ENCODE measurements around the gene RPA1. TPM values are rescaled to one million over a fixed set of nuclear protein-coding genes. Genes with fewer than 3 reads are reported as not detected.

RPA1 gene
- total RNA-seq, 1 experiment from 2014 or later, result 24.6 TPM

DNA sequence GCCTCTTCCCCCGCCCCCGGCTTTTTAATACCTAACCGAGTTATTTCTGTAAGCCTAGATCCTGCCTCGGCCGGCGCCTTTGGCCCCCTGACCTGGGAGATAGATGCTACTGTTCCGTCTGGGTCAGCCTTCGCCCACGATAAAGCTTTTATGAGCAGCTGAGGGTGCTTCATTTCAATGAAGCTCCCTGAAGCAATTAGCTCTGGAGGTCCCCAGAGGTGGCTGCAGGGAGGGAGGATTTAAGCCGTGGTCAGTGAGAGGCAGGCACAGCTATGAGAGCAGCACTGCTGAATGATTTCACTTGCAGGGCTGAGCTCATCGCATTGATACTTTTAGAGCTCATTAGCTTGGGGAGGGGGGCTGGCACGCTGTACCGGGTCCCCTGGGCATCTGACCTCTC is 89.4 kb downstream of the RPA1 start:
- Histone ChIP-seq H3K4me3 (ENCODE audit: insufficient read depth, low read depth, low read length) (no peak overlapping the region), H3K36me3 (replicated peaks; ENCODE audit: control insufficient read depth, insufficient read depth, low read length) (no peaks in the 10 kb centered on the region), H3K27me3 (ENCODE audit: control insufficient read depth, insufficient read depth, low read length) (no peaks in the 10 kb centered on the region)
- DNase-seq, result no peak

DNA sequence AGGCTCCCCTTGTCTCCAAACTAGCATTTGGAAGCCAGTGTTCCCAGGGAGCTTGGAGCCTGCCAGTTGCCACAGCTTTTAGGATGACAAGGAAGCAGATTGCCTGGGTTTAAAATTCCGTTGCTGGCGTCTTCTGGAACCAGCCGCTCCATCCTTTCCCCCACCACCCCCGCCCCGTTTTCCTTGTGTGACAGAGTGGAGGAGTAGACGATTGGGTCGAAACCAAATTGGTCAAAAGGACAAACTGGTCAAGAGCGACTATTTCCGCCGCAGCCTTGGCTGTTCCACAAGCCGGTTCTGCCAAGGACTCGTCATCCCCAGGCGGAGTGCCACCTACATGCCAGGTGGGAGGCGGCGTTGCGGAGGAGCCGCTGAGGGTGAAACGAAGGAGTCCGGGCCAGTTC is 91.1 kb downstream of the RPA1 start:
- no peak for DNase-seq
- no peaks in the 10 kb centered on the region for H3K27me3 ChIP-seq (ENCODE audit: control insufficient read depth, insufficient read depth, low read length)
- no peak overlapping the region for H3K4me3 ChIP-seq (ENCODE audit: insufficient read depth, low read depth, low read length)

DNA sequence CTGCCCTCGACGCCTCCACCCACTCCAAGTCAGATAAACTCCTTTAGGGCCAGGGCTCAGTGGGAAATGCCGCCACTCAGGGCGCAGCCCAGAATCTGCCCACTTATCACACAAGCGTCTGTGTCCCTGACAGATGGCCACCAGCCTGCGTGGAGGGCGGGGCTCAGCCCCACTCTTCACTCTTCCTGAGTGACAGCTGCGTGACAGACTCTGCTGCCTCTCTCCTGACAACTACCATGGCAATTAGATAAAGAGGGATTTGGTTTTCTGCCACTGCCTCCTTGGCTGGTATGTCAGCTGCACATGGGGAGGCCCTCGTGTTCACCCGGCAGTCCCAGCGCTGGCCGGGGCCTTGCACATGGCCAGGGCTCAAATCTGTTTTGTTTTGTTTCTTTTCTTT is 99.2 kb downstream of the RPA1 start:
- no peak for DNase-seq
- Histone ChIP-seq H3K36me3 (replicated peaks; ENCODE audit: control insufficient read depth, insufficient read depth, low read length) (no peaks in the 10 kb centered on the region), H3K27me3 (ENCODE audit: control insufficient read depth, insufficient read depth, low read length) (no peaks in the 10 kb centered on the region), H3K4me3 (ENCODE audit: insufficient read depth, low read depth, low read length) (no peak overlapping the region)

More for the DNA sequence above, 91.1 kb downstream of the RPA1 start:
- no peaks in the 10 kb centered on the region for H3K36me3 ChIP-seq (replicated peaks; ENCODE audit: control insufficient read depth, insufficient read depth, low read length)

DNA sequence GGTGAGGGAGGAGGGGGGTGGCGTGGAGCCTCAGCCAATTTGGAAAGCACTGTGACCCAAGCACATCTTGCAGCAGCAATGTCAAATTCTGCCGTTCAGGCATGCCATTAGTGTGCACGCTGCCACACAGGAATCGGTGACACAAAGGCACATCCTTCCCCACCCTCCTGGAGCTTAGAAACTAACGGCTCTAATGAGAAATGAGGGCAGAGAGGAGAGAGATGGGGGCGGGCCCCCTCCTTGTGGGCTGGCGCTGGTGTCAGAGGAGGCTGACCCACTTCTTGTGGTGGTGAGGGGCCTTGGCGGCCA is 100.5 kb downstream of the RPA1 start:
- no peak for DNase-seq
- Histone ChIP-seq H3K27me3 (ENCODE audit: control insufficient read depth, insufficient read depth, low read length) (no peaks in the 10 kb centered on the region), H3K4me3 (ENCODE audit: insufficient read depth, low read depth, low read length) (no peak overlapping the region), H3K36me3 (replicated peaks; ENCODE audit: control insufficient read depth, insufficient read depth, low read length) (no peaks in the 10 kb centered on the region)

DNA sequence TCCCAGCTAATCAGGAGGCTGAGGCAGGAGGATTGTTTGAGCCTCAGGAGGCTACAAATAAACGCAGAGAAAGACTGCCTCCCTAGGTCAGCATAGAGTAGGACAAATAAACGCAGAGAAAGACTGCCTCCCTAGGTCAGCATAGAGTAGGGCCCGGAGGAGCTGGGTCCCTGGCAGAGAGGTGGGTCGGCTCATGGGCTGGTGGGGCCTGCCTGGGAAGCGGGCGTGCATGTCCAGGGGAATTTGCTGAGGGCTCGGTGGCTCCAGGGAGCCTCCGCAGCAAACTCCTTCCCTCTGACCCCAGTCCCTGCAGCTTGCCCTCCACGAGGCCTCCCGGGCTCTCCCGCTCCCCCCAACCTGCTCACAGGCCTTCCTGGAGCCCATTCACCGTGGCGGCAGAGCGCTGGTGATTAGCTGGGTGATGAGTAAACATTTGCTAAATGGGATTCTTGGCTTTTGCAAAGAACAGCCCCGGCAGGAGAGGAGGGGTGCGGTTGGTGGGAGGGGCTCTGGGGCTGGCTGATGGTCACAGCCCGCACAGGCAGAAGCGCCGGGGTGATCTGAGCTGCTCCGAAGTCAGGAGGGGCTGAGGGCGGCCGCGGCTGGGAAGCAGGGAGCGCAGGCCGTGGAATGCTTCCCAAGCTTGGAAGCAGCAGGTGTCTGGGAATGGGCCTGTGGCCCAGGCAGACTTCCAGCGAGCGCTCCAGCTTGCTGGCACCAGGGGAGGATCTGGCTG is 102.2 kb downstream of the RPA1 start:
- peak; percentile 95 for DNase-seq
- Histone ChIP-seq H3K4me3 (ENCODE audit: insufficient read depth, low read depth, low read length) (no peak overlapping the region), H3K27me3 (ENCODE audit: control insufficient read depth, insufficient read depth, low read length) (no peaks in the 10 kb centered on the region), H3K36me3 (replicated peaks; ENCODE audit: control insufficient read depth, insufficient read depth, low read length) (no peaks in the 10 kb centered on the region)

DNA sequence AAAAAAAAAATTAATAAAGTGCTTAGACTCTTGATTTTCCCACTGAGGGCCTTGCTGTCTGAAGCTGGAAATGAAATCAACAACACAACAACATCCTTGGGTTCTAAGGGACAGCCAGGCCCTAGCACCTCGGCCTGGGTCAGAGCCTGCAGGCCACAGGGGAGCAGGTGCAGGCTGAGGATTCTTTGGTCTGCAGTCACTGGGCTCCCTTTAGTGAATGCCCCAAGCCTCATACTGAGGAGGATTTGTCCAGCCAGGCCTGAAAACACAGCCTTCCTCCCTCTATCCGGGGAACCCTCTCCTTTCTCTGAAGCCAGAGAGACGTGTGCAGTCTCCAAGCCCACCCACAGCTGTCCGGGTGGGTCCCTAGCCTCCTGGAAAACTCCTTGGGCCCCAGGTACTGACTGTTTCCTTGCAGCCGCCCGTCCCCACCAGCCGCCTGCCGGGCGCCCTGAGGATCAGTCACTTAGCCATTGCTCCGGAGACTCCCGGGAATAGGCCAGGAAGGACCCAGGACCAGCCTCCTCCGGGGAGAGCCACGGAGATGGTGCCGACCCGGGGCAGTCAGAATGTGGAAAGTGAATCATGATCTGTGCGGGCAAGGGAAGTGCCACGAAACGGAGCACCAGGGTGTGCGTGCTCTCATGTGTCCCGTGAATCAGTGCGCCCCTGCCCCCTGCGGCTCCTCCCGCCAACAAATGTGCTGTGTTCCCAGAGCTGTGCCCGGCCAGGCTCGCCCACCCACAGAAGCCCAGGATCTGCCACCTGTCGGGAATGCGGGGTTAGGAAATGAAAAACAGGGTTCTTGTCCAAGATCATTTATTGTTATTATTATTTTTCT is 104.3 kb downstream of the RPA1 start:
- no peaks in the 10 kb centered on the region for H3K27me3 ChIP-seq (ENCODE audit: control insufficient read depth, insufficient read depth, low read length)
- DNase-seq, result peak; percentile 67
- H3K4me3 ChIP-seq (ENCODE audit: insufficient read depth, low read depth, low read length), result no peak overlapping the region
- H3K36me3 ChIP-seq (replicated peaks; ENCODE audit: control insufficient read depth, insufficient read depth, low read length), result no peaks in the 10 kb centered on the region

DNA sequence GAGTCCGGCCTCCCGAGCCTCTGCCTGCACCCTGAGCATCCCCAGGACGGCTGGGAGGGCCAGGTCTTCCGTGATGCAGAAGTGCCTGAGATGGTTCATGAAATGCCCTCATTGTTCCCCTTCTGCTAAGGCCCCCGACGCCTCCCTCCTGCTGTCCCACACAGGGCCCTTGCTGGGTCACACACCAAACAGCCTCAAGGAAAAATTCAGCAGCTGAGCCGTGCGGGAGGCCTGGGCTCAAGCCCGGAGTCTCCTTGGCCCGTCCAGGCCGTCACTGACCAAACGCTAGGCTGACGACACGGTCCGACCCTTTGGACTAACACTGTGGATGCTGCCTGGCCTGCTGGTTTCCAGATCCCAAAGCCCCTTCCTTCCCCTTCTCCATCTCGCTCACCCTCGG is 105.1 kb downstream of the RPA1 start:
- H3K4me3 ChIP-seq (ENCODE audit: insufficient read depth, low read depth, low read length), result no peak overlapping the region
- no peaks in the 10 kb centered on the region for H3K36me3 ChIP-seq (replicated peaks; ENCODE audit: control insufficient read depth, insufficient read depth, low read length)
- peak; percentile 55 for DNase-seq
- H3K27me3 ChIP-seq (ENCODE audit: control insufficient read depth, insufficient read depth, low read length), result no peaks in the 10 kb centered on the region

DNA sequence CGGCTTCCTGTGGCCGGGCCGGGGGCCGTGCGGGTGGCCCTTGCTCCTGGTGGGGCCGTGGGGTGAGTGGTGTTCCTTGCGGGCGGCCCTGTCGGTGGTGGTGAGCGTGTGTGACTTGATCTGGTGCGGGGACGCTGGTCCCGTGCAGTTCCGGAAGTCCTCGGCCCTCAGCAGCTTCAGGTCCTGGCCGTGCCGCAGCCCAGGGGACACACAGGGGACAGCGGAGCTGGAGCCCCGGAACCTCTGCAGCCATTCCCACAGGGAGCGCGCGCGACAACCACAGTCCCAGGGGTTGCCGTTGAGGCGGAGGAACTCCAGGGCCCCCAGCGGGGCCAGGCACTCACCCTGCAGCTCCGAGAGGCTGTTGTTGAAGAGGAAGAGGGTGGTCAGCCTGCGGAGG is 107.0 kb downstream of the RPA1 start:
- DNase-seq, result peak; percentile 62
- H3K36me3 ChIP-seq (replicated peaks; ENCODE audit: control insufficient read depth, insufficient read depth, low read length), result no peaks in the 10 kb centered on the region

DNA sequence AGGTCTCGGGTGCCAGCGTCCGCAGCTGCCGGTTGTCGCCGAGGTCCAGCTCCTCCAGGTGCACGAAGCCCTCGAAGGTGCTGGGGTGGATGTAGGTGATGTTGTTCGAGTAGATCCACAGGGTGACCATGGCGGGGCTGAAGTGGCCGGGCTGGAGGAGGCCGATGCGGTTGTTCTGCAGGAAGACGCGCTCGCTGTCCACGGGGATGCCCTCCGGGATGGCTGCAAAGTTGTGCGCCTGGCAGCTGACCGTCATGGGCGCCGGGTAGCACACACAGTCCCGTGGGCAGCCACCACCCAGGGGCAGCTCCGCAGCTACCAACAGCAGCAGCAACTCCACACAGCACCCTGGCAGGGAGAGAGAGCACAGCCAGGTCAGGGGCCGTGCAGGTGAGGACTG is 107.7 kb downstream of the RPA1 start:
- Histone ChIP-seq H3K36me3 (replicated peaks; ENCODE audit: control insufficient read depth, insufficient read depth, low read length) (no peaks in the 10 kb centered on the region), H3K4me3 (ENCODE audit: insufficient read depth, low read depth, low read length) (no peak overlapping the region), H3K27me3 (ENCODE audit: control insufficient read depth, insufficient read depth, low read length) (no peaks in the 10 kb centered on the region)
- peak; percentile 56 for DNase-seq

More for the DNA sequence above, 107.0 kb downstream of the RPA1 start:
- Histone ChIP-seq H3K27me3 (ENCODE audit: control insufficient read depth, insufficient read depth, low read length) (no peaks in the 10 kb centered on the region), H3K4me3 (ENCODE audit: insufficient read depth, low read depth, low read length) (no peak overlapping the region)

DNA sequence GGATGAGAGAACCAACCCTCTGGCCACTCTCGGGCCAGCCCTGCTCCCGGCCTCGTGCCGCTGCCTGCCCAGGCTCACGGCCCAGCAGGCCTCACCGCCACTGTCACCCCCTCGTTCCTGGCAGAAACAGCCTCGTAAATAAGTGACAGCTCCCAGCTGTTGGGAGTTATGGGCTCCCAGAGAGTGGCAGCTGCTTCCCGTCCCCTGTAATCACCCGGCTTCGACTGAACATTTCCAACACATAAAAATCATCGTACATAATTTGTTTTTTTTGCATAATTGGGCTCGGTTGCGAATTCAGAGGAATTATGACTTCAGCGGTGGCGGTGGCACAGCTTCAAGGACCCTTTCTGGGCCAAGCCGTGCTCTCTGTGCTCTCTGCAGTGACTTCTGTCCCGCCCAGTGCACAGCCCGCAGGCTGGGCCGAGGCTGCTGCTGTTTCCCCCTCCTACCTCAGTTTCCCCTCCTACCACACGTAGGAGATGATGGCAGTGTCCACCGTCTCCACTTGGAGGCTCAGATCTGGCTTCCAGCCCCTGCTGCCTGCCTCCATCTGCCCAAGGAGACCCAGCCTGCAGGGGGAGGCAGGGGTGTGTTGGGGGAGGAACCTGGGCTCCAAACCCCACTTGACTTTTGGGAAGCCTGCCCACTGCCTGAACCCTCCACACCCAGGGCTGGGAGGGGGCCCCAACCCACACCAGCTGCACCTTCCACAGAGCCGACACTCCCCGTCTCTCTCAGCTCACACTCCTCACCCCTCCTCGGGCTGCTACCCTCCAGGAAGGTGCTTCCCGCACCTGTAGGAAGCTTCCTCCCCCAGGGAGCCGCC is 110.4 kb downstream of the RPA1 start:
- no peaks in the 10 kb centered on the region for H3K27me3 ChIP-seq (ENCODE audit: control insufficient read depth, insufficient read depth, low read length)
- no peaks in the 10 kb centered on the region for H3K36me3 ChIP-seq (replicated peaks; ENCODE audit: control insufficient read depth, insufficient read depth, low read length)
- peak; percentile 61 for DNase-seq
- H3K4me3 ChIP-seq (ENCODE audit: insufficient read depth, low read depth, low read length), result no peak overlapping the region

DNA sequence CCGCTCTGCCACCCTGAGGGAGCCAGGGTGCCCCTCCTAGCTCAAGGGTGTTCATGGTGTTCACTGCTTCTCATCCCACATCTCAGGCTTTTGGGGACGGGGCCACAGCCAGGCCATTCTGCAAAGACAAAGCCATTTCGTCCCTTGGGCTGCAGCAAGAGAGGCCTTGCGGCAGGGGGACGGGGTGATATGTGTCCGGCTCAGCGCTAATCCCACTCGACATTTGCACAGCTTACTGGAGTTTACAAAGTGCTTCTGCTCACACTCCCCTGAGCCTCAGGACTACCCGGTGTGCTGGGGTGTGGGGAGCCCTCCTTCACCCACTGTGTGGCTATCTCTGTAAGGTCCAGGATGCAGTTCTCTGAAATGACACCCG is 111.0 kb downstream of the RPA1 start:
- H3K27me3 ChIP-seq (ENCODE audit: control insufficient read depth, insufficient read depth, low read length), result no peaks in the 10 kb centered on the region
- no peak overlapping the region for H3K4me3 ChIP-seq (ENCODE audit: insufficient read depth, low read depth, low read length)
- no peaks in the 10 kb centered on the region for H3K36me3 ChIP-seq (replicated peaks; ENCODE audit: control insufficient read depth, insufficient read depth, low read length)
- no peak for DNase-seq

DNA sequence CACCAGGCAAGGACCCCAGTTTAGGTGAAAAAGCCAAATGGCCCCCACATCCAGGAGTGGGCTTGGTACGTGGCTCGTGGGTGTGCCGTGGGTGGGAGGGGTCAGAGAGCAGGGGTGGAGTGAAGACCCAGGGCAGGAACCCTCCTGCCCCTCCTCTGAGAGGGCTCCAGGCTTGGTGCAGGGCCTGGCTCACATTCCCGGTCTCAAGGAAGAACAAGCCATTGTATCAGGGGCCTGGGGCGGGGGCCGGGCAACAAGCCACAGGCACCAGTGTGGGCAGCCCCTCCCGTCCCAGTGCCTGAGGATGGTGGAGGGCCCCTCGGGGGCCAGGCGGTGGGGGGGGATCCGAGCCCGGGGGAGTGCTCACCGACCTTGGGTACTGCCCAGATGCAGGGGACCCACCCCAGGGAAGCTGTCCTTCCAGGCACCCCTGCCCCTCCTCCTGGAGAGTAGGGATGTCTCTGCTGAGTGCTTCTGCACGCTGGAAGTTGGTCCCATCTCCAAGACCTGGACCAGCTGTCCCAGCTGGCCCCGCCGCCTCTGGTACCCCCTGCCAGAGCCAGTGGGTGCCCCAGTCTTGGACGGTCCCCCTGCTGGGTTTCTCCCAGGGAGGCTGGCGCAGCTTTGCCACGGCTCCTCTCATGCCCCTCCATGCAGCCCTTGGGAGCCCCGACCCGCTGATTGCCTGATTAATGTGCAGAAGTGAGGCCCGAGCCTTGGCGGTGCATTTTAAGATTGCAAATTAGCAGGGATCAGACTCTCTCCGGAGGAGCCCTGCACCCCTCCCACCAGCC is 111.7 kb downstream of the RPA1 start:
- Histone ChIP-seq H3K4me3 (ENCODE audit: insufficient read depth, low read depth, low read length) (no peak overlapping the region), H3K27me3 (ENCODE audit: control insufficient read depth, insufficient read depth, low read length) (no peaks in the 10 kb centered on the region), H3K36me3 (replicated peaks; ENCODE audit: control insufficient read depth, insufficient read depth, low read length) (no peaks in the 10 kb centered on the region)
- DNase-seq, result peak; percentile 67

DNA sequence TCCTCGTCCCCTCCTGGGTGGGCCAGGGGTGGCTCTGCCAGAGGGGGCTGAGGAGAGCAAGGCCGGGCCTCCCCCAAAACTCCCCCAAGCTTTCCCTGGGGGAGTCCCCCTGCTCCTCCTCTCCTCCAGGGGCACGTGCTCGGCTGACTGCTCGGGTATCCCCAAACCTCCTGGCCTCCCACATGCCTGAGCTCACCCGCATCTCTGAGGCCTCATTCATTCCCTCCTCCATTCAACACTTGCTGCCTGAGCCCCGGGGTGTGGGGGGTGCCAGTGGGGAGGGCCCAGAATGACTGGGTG is 112.2 kb downstream of the RPA1 start:
- no peak overlapping the region for H3K4me3 ChIP-seq (ENCODE audit: insufficient read depth, low read depth, low read length)
- no peaks in the 10 kb centered on the region for H3K36me3 ChIP-seq (replicated peaks; ENCODE audit: control insufficient read depth, insufficient read depth, low read length)
- H3K27me3 ChIP-seq (ENCODE audit: control insufficient read depth, insufficient read depth, low read length), result no peaks in the 10 kb centered on the region
- peak; percentile 61 for DNase-seq

DNA sequence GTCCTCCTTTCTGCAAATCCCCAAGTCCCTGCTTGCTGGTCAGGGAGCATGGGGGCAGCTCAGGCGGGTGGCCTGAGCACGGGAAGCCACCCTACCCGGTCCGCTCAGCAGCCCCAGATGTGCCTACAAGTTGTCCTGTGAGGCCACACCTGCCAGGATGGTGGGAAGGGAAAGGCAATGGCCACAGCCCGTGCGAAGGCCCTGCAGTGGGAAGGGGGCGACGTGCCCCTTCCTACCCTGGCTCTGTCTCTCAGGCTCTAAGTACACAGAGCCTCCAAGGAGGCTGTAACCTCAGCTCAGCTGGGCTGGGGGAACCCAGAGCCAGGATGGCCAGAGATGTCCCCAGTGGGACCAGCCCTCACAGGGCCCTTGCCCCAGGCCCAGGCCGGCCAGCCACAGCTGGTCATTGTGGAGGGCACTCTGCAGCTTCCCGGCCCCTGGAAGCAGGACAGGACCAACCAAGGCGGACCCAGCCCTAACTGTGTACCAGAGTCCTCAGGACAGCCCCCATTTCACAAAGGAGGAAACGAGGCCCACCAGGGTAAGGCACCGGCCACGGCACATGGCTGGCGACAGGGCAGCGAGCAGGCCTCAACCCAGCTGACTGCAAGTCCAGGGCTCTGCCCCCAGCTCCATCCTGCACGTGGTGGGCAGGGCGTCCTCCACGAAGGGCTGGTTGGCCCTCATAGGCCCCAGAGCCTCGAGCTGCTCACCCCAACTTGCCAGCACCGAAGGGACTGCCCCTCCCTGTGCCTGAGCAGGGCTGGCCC is 113.0 kb downstream of the RPA1 start:
- Histone ChIP-seq H3K36me3 (replicated peaks; ENCODE audit: control insufficient read depth, insufficient read depth, low read length) (no peaks in the 10 kb centered on the region), H3K27me3 (ENCODE audit: control insufficient read depth, insufficient read depth, low read length) (no peaks in the 10 kb centered on the region), H3K4me3 (ENCODE audit: insufficient read depth, low read depth, low read length) (no peak overlapping the region)
- peak; percentile 58 for DNase-seq
